ENCODE data around the gene SEZ6.
A peak's percentile ranks its signal among the peaks of the same experiment; 100 is the strongest.

Gene SEZ6

GRCh38 chr17:28912281-28912937 lies 93.4 kb downstream of the SEZ6 start:
- H3K27ac ChIP-seq, result peak overlapping the region; percentile 2; the same call in 1 of the 2 replicates

DNA sequence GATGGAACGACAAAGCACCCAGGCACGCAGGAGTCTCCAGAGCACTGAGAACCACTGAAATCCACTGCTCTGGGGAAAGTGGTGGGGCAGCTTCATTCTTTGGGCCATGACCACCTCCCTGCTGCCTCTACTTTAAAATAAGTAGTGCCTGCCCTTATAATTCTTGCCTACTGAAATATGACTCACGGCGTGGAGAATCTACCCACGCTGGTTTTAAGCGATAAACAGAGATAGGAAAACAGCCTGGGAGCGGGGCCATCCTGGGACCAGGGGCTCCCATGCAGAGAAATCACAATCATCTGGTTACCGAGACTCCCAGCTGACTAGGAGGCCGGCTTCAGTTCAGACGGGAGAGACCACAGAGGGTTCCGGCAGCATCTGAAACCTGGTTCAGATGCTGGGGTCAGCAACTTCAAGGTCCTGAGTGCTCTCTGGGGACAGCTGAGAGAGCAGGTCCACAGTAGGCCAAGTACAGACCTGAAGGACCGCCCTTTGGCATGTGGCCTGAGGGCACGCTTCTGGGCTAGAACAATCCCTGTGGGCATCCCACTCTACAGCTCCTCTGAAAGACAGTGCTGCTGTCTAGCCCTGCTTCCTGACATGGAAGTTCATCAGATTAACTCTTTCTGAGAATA lies 94.3 kb downstream of the SEZ6 start:
- no peak overlapping the region; the same call in 1 of the 2 replicates for H3K27ac ChIP-seq
- TF ChIP-seq, protein P1, sequence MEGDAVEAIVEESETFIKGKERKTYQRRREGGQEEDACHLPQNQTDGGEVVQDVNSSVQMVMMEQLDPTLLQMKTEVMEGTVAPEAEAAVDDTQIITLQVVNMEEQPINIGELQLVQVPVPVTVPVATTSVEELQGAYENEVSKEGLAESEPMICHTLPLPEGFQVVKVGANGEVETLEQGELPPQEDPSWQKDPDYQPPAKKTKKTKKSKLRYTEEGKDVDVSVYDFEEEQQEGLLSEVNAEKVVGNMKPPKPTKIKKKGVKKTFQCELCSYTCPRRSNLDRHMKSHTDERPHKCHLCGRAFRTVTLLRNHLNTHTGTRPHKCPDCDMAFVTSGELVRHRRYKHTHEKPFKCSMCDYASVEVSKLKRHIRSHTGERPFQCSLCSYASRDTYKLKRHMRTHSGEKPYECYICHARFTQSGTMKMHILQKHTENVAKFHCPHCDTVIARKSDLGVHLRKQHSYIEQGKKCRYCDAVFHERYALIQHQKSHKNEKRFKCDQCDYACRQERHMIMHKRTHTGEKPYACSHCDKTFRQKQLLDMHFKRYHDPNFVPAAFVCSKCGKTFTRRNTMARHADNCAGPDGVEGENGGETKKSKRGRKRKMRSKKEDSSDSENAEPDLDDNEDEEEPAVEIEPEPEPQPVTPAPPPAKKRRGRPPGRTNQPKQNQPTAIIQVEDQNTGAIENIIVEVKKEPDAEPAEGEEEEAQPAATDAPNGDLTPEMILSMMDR (conservative IDR thresholded peaks at IDR 0.05), result no peak

More at GRCh38 chr17:28912281-28912937, 93.4 kb downstream of the SEZ6 start:
- TF ChIP-seq, protein P1 (conservative IDR thresholded peaks at IDR 0.05), result peak; percentile 47

DNA sequence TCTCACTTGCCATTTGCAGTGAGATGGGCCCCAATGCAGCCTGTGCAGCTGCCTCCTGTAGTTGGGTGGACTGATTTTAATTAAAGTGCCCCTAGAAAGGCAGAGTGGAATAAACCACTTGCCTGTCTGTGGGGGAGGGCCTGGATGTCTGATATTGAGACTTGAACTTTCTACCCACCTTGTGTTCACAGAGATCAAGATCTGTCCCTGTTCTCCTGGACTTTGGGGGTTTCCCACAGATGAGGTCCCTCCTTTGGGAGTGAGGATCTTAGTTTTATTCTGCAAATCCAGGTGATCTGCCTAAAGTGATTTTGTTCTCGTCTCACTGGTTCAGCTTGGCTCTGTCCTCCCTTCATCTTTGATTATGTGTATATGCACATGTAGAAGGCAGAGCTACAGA lies 95.3 kb downstream of the SEZ6 start:
- H3K27ac ChIP-seq, result no peak overlapping the region

GRCh38 chr17:28908640-28909167 lies 97.1 kb downstream of the SEZ6 start:
- TF ChIP-seq, protein P1 (conservative IDR thresholded peaks at IDR 0.05), result no peak
- peak overlapping the region; percentile 17 for H3K27ac ChIP-seq

More for the DNA sequence above, 95.3 kb downstream of the SEZ6 start:
- TF ChIP-seq, protein P1 (conservative IDR thresholded peaks at IDR 0.05), result no peak

- TF ChIP-seq, protein P1 (conservative IDR thresholded peaks at IDR 0.05), result no peak
- H3K27ac ChIP-seq, result peak overlapping the region; percentile 17
These were observed 97.9 kb downstream of the SEZ6 start for GRCh38 chr17:28907709-28908475.

- TF ChIP-seq, protein P1 (conservative IDR thresholded peaks at IDR 0.05), result no peak
- 0 out of 2 replicates have a peak overlapping the region, but pooled peaks have one; percentile 2 for H3K27ac ChIP-seq
These were observed 99.0 kb downstream of the SEZ6 start for GRCh38 chr17:28906706-28907438.
